Measurements from ENCODE around the gene HIF1A. TPM values are rescaled to one million over a fixed set of nuclear protein-coding genes. Genes with fewer than 3 reads are reported as not detected.

HIF1A gene
- total and polyA plus RNA-seq, 2 of the 13 experiments (the other 11 are each of a cell fraction or from before 2014, with no cell fraction given), result 41.0 to 126 TPM

DNA sequence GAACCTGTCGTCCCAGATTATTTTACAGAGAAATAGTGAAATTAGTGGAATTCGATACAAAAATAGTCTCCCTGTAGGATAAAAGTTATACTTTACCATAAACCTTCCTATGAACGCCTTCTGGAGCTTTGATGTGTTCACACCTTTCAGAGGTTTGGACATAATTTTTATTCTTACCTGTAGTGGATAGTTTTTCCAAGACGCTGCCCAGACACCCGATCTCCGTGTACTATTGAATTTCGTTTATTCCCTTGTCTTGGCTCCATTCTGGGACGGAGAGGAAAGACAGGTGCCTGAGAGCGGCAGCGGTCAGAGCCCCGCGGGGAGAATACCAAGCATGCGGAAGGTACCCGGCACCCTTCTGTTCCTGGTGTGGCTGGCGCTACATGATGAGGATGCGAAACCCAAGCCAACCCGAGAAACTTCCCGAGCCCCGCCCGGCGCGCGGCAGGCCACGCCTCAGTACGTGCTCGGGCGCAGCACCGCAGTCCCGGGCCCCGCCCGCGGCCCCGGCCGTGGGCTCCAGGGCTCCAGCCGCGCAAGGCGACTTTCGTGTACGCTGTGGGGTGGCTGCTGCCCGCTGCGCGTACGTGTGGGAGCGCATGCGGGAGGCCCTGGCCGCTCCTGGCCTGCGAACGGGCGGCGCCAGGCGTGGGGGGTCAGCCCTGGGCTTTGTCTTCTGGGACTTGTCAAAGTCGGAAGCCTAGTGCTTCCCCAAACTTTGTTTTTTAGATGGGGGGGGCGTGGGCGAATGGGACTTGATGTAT, 55.6 kb downstream of the HIF1A start:
- TF ChIP-seq ZNF598 (CRISPR knock-in tag; IDR thresholded peaks at IDR 0.05; ENCODE audit: borderline replicate concordance), result no peak
- TF ChIP-seq SUZ12 (IDR thresholded peaks at IDR 0.05; ENCODE audit: low read depth, low read length), result no peak
- TF ChIP-seq KMT2A (CRISPR knock-in tag; IDR thresholded peaks at IDR 0.05), result no peak
- TF ChIP-seq, protein P1, sequence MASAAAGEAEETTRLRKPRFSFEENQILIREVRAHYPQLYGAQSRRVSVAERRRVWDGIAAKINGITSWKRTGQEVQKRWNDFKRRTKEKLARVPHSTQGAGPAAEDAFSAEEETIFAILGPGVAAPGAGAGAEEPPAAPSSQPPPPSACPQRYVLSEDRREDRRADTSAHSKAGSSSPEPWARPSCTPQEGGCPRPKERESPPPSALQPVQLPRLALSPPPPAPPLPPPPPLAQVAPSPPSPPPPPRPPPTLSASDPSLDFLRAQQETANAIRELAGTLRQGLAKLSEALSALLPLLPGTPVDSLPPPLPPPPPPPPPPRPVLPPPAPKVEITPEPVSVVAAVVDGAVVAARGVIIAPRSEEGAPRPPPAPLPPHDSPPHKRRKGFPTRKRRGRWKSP (CRISPR knock-in tag; IDR thresholded peaks at IDR 0.05), result no peak
- no peak for TF ChIP-seq ZNF264 (CRISPR knock-in tag; IDR thresholded peaks at IDR 0.05)
- no peak for TF ChIP-seq ZNF224 (CRISPR knock-in tag; IDR thresholded peaks at IDR 0.05)
- no peak for TF ChIP-seq ZNF367 (CRISPR knock-in tag; IDR thresholded peaks at IDR 0.05; ENCODE audit: borderline replicate concordance)
- no peak for TF ChIP-seq SNAI1 (CRISPR knock-in tag; IDR thresholded peaks at IDR 0.05; ENCODE audit: borderline replicate concordance)
- no peak for TF ChIP-seq ZNF615 (CRISPR knock-in tag; IDR thresholded peaks at IDR 0.05; ENCODE audit: borderline replicate concordance)
- TF ChIP-seq MTA3 (CRISPR knock-in tag; IDR thresholded peaks at IDR 0.05), result no peak
- TF ChIP-seq KAT2B (IDR thresholded peaks at IDR 0.05; ENCODE audit: borderline replicate concordance, low read depth, low read length), result no peak
- TF ChIP-seq ZNF607 (CRISPR knock-in tag; IDR thresholded peaks at IDR 0.05; ENCODE audit: borderline replicate concordance), result no peak
- TF ChIP-seq AGO2 (optimal IDR thresholded peaks at IDR 0.05; ENCODE audit: low read depth, low read length), result peak; percentile 98
- TF ChIP-seq, protein P2, sequence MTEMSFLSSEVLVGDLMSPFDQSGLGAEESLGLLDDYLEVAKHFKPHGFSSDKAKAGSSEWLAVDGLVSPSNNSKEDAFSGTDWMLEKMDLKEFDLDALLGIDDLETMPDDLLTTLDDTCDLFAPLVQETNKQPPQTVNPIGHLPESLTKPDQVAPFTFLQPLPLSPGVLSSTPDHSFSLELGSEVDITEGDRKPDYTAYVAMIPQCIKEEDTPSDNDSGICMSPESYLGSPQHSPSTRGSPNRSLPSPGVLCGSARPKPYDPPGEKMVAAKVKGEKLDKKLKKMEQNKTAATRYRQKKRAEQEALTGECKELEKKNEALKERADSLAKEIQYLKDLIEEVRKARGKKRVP (CRISPR knock-in tag; IDR thresholded peaks at IDR 0.05), result no peak
- TF ChIP-seq POLR2G (IDR thresholded peaks at IDR 0.05; ENCODE audit: low read depth, low read length), result peak; percentile 62
- TF ChIP-seq RBM22 (optimal IDR thresholded peaks at IDR 0.05; ENCODE audit: low read length), result peak; percentile 90
- TF ChIP-seq KLF9 (CRISPR knock-in tag; IDR thresholded peaks at IDR 0.05; ENCODE audit: low read depth), result no peak
- TF ChIP-seq CHD2 (IDR thresholded peaks at IDR 0.05; ENCODE audit: low read depth, low read length), result no peak
- no peak for TF ChIP-seq UBTF (CRISPR knock-in tag; IDR thresholded peaks at IDR 0.05)
- TF ChIP-seq ZBTB2 (CRISPR knock-in tag; IDR thresholded peaks at IDR 0.05; ENCODE audit: low read depth), result no peak
- H3K79me2 ChIP-seq (ENCODE audit: insufficient read depth, low read length), result no peaks in the 10 kb centered on the region
- peaks cover 0 to 23% of the 10 kb centered on the region in 2 experiments; a peak in 4 of 5 replicates for H3K36me3 ChIP-seq (replicated peaks in 1 of 2; ENCODE audit: control insufficient read depth in 1 of 2, insufficient read depth in 2 of 2, low read length in 2 of 2)
- no peaks in the 10 kb centered on the region for H4K20me1 ChIP-seq (ENCODE audit: insufficient read depth, low read length)
- FAIRE-seq, result no peak
- no peak for DNase-seq (ENCODE audit: low spot score)
- in situ Hi-C loops (cut with HindIII; ENCODE audit: extremely low pct_ligation_motif_present, low pct_unique_long_range_greater_than_20kb), result no loop called here
- H3K4me3 ChIP-seq (replicated peaks in 1 of 3; ENCODE audit: insufficient read depth in 1 of 3, low read depth in 2 of 3, low read length in 3 of 3), result no peak overlapping the region
- no peak overlapping the region for H3K4me2 ChIP-seq (ENCODE audit: low read depth, low read length)
- no peak overlapping the region for H3K9ac ChIP-seq (ENCODE audit: insufficient read depth, low read depth, low read length)
- 98% methylated on average over 43 of the region's 54 CpGs for WGBS (ENCODE audit: low lambda C conversion rate)
- no peaks in the 10 kb centered on the region for H3K9me3 ChIP-seq (ENCODE audit: low read length)
- H2AFZ ChIP-seq (ENCODE audit: low read length), result no peak overlapping the region
- no peak for ATAC-seq
- CTCF ChIA-PET (ENCODE audit: low intra/inter-chr PET ratio, low total read pairs), result no interaction called here
- BruUV-seq (replicated peaks), result TSS peak; percentile 9
- H3K27me3 ChIP-seq (ENCODE audit: control insufficient read depth in 1 of 2, insufficient read depth in 2 of 2, low read length in 2 of 2), result no peaks in the 10 kb centered on the region
- no peak overlapping the region for H3K27ac ChIP-seq (ENCODE audit: extremely low read length, insufficient read depth, low read length)
- POLR2A ChIA-PET, result interaction anchor here (2.7 to 3.1 kb wide), 2 partner anchors 11 to 12 kb away, joined by 10 to 36 read pairs; partner anchors contain the start of gene SNAPC1
- H3K4me1 ChIP-seq (ENCODE audit: insufficient read depth, low read length), result peaks cover 26% of the 10 kb centered on the region
- intact Hi-C loops (cut with micrococcal nuclease; ENCODE audit: unreplicated experiment), result no loop called here

All from HepG2 (cell line).